Neural progenitor cell (in vitro differentiated cells): ENCODE results near the gene SYTL1. TPM values are rescaled to one million over a fixed set of nuclear protein-coding genes. Genes with fewer than 3 reads are reported as not detected.

Source experiments
- DNase-seq: peaks from one replicate; pipeline ENCODE4 v3.0.0-alpha.2; 2016; ENCODE audit warnings: low spot score
- H2AFZ ChIP-seq: fragments of 200-600 bp; sonication (generic); replicated peaks from 2 replicates; pipeline ENCODE4 v1.6.1; 2016; ENCODE audit warnings: antibody characterized with exemption
- H3F3A ChIP-seq: fragments of 200-600 bp; sonication (generic); 2 replicates; pipeline ENCODE4 v1.6.1; 2016; ENCODE audit warnings: antibody characterized with exemption, low read depth
- H3K27ac ChIP-seq: fragments of 200-600 bp; sonication (generic); 2 replicates; pipeline ENCODE4 v1.5.1; 2016; ENCODE audit warnings: mild to moderate bottlenecking
- H3K27me3 ChIP-seq: fragments of 200-600 bp; sonication (generic); 2 replicates; pipeline ENCODE4 v1.6.1; 2016; ENCODE audit warnings: mild to moderate bottlenecking, moderate library complexity
- H3K36me3 ChIP-seq: fragments of 200-600 bp; sonication (generic); 2 replicates; pipeline ENCODE4 v1.5.1; 2016
- H3K4me1 ChIP-seq: fragments of 200-600 bp; sonication (generic); 2 replicates; pipeline ENCODE4 v1.6.1; 2016; ENCODE audit warnings: mixed run types
- H3K4me2 ChIP-seq: fragments of 200-600 bp; sonication (generic); 2 replicates; pipeline ENCODE4 v1.6.1; 2016
- H3K4me3 ChIP-seq: fragments of 200-600 bp; sonication (generic); 2 replicates; pipeline ENCODE4 v1.5.1; 2016
- H3K79me2 ChIP-seq: fragments of 200-600 bp; sonication (generic); 2 replicates; pipeline ENCODE4 v1.6.1; 2016; ENCODE audit warnings: low read depth
- H3K9ac ChIP-seq: fragments of 200-600 bp; sonication (generic); 2 replicates; pipeline ENCODE4 v1.6.1; 2016
- H3K9me3 ChIP-seq: fragments of 200-600 bp; sonication (generic); 2 replicates; pipeline ENCODE4 v1.5.1; 2016; ENCODE audit warnings: low read depth
- H4K20me1 ChIP-seq: fragments of 200-600 bp; sonication (generic); 2 replicates; pipeline ENCODE4 v1.6.1; 2016; ENCODE audit warnings: low read depth
- H3K27ac Mint-ChIP-seq: 3 replicates; pipeline ENCODE4 v1.8.0; 2021; ENCODE audit warnings: mixed read lengths
- H3K27me3 Mint-ChIP-seq: 2 replicates; pipeline ENCODE4 v1.8.0; 2022; ENCODE audit warnings: low read depth, mild to moderate bottlenecking, inconsistent platforms, moderate library complexity, mixed read lengths; ENCODE audit not compliant: insufficient read depth
- H3K36me3 Mint-ChIP-seq: 3 replicates; pipeline ENCODE4 v1.8.0; 2021; ENCODE audit warnings: mixed read lengths
- H3K4me1 Mint-ChIP-seq: 3 replicates; pipeline ENCODE4 v1.8.0; 2021; ENCODE audit warnings: mixed read lengths
- H3K4me3 Mint-ChIP-seq: 3 replicates; pipeline ENCODE4 v1.8.0; 2021; ENCODE audit warnings: mild to moderate bottlenecking, moderate library complexity, mixed read lengths
- H3K9me3 Mint-ChIP-seq: 3 replicates; pipeline ENCODE4 v1.8.0; 2020; ENCODE audit warnings: mixed read lengths
- EZH2 ChIP-seq: fragments of 200-600 bp; sonication (generic); IDR thresholded peaks from 2 replicates; pipeline ENCODE4 v1.6.1; 2017; ENCODE audit warnings: antibody characterized with exemption, mild to moderate bottlenecking, moderate library complexity
- EZH2phosphoT487 ChIP-seq: fragments of 200-600 bp; sonication (generic); IDR thresholded peaks from 2 replicates; pipeline ENCODE4 v1.6.1; 2017; ENCODE audit warnings: antibody characterized with exemption
- total RNA-seq: library from RNA; depleted of rRNA; stranded (reverse); fragments of >200 nt; gene quantifications from 2 replicates; pipeline ENCODE4 v1.2.3, GENCODE V29; 2015; ENCODE audit warnings: low replicate concordance
- TF ChIP-seq, protein P1 (sequence below): fragments of 200-600 bp; sonication (generic); IDR thresholded peaks from 2 replicates; pipeline ENCODE4 v1.5.1; 2017; ENCODE audit warnings: antibody characterized with exemption, mild to moderate bottlenecking

Gene SYTL1
- total RNA-seq, 1 donor from 2014 or later: 5.7 TPM

GRCh38 chr1:27345272-27345671 is 3.5 kb downstream of the SYTL1 start:
- no peaks in the 10 kb centered on the region for H3K9me3 Mint-ChIP-seq
- Histone ChIP-seq H3K9ac (no peak overlapping the region), H3K4me3 (no peak overlapping the region), H3K27me3 (peaks cover 9% of the 10 kb centered on the region), H3K79me2 (no peaks in the 10 kb centered on the region), H3K27ac (no peak overlapping the region), H4K20me1 (no peaks in the 10 kb centered on the region), H3K9me3 (no peaks in the 10 kb centered on the region), H3K4me1 (peaks cover 34% of the 10 kb centered on the region), H3K36me3 (no peaks in the 10 kb centered on the region), H3K4me2 (no peak overlapping the region), H2AFZ (no peak overlapping the region), H3F3A (peaks cover 30% of the 10 kb centered on the region)
- DNase-seq: no peak
- no peak for TF ChIP-seq EZH2phosphoT487
- no peak for TF ChIP-seq EZH2
- TF ChIP-seq, protein P1, sequence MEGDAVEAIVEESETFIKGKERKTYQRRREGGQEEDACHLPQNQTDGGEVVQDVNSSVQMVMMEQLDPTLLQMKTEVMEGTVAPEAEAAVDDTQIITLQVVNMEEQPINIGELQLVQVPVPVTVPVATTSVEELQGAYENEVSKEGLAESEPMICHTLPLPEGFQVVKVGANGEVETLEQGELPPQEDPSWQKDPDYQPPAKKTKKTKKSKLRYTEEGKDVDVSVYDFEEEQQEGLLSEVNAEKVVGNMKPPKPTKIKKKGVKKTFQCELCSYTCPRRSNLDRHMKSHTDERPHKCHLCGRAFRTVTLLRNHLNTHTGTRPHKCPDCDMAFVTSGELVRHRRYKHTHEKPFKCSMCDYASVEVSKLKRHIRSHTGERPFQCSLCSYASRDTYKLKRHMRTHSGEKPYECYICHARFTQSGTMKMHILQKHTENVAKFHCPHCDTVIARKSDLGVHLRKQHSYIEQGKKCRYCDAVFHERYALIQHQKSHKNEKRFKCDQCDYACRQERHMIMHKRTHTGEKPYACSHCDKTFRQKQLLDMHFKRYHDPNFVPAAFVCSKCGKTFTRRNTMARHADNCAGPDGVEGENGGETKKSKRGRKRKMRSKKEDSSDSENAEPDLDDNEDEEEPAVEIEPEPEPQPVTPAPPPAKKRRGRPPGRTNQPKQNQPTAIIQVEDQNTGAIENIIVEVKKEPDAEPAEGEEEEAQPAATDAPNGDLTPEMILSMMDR: no peak
- H3K4me1 Mint-ChIP-seq: peaks cover 32% of the 10 kb centered on the region
- H3K4me3 Mint-ChIP-seq: no peak overlapping the region
- no peak overlapping the region for H3K27ac Mint-ChIP-seq
- peaks cover 30% of the 10 kb centered on the region for H3K27me3 Mint-ChIP-seq
- no peaks in the 10 kb centered on the region for H3K36me3 Mint-ChIP-seq

- H2AFZ ChIP-seq: no peak overlapping the region
- Mint-ChIP-seq H3K9me3 (no peaks in the 10 kb centered on the region), H3K27me3 (peaks cover 35% of the 10 kb centered on the region), H3K4me1 (peaks cover 32% of the 10 kb centered on the region), H3K4me3 (no peak overlapping the region), H3K27ac (no peak overlapping the region), H3K36me3 (no peaks in the 10 kb centered on the region)
- H3K4me1 ChIP-seq: peaks cover 27% of the 10 kb centered on the region
- peaks cover 34% of the 10 kb centered on the region for H3F3A ChIP-seq
- H3K4me3 ChIP-seq: no peak overlapping the region
- no peaks in the 10 kb centered on the region for H3K79me2 ChIP-seq
- H3K27me3 ChIP-seq: peaks cover 14% of the 10 kb centered on the region
- no peak overlapping the region for H3K4me2 ChIP-seq
- no peak for DNase-seq
- TF ChIP-seq EZH2: no peak
- no peak for TF ChIP-seq EZH2phosphoT487
- TF ChIP-seq, protein P1: no peak
- no peaks in the 10 kb centered on the region for H3K36me3 ChIP-seq
- no peaks in the 10 kb centered on the region for H3K9me3 ChIP-seq
- H3K9ac ChIP-seq: no peak overlapping the region
- H3K27ac ChIP-seq: no peak overlapping the region
- H4K20me1 ChIP-seq: no peaks in the 10 kb centered on the region
Measured at GRCh38 chr1:27346357-27346756, 4.5 kb downstream of the SYTL1 start.

DNA sequence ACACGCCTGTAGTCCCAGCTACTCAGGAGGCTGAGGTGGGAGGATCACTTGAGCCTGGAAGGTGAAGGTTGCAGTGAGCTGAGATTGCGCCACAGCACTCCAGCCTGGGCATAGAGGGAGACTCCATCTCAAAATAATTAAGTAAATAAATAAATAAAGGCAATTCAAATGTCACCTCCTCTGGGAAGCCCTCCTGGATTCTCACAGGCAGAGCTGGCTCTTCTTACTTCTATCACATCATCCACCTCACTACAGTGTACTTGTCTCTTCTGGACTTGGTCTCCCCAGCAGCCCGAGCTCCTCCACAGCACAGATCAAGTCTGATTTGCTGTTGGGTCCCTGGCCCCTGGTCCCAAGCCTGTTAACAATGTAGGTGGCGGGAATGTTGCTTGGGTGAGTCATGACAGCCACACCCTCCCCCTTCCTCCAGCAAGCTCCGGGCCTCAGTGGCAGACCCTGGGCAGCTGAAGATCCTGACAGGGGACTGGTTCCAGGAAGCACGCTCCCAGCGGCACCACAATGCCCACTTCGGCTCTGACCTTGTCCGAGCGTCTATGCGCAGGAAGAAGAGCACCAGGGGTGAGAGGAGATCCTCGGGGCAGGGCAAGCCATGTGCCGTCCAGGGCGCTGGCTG is 5.3 kb downstream of the SYTL1 start:
- H3F3A ChIP-seq: peaks cover 31% of the 10 kb centered on the region
- Mint-ChIP-seq H3K9me3 (no peaks in the 10 kb centered on the region), H3K27ac (no peak overlapping the region), H3K4me1 (peaks cover 31% of the 10 kb centered on the region), H3K36me3 (no peaks in the 10 kb centered on the region), H3K4me3 (no peak overlapping the region), H3K27me3 (peaks cover 36% of the 10 kb centered on the region)
- no peak overlapping the region for H3K4me3 ChIP-seq
- no peak overlapping the region for H2AFZ ChIP-seq
- H3K27me3 ChIP-seq: peaks cover 14% of the 10 kb centered on the region
- H3K4me2 ChIP-seq: no peak overlapping the region
- H3K4me1 ChIP-seq: peaks cover 23% of the 10 kb centered on the region
- no peak overlapping the region for H3K27ac ChIP-seq
- H3K9me3 ChIP-seq: no peaks in the 10 kb centered on the region
- no peaks in the 10 kb centered on the region for H3K36me3 ChIP-seq
- no peaks in the 10 kb centered on the region for H3K79me2 ChIP-seq
- DNase-seq: no peak
- no peak overlapping the region for H3K9ac ChIP-seq
- TF ChIP-seq EZH2phosphoT487 (no peak), EZH2 (no peak)
- TF ChIP-seq, protein P1: no peak
- no peaks in the 10 kb centered on the region for H4K20me1 ChIP-seq
